MCF 10A (cell line): Measurements from ENCODE around the gene DPYD. TPM values are rescaled to one million over a fixed set of nuclear protein-coding genes. Genes with fewer than 3 reads are reported as not detected.

Experiments used
- BruUV-seq: library from RNA; stranded (reverse); fragments of 400-500 nt; replicated peaks from 2 replicates; lab custom pipeline; 2021; lab: Mats Ljungman, UMichigan
- CTCF ChIA-PET: fragments of 300-600 bp; sonication (Branson Sonifier 250); formaldehyde crosslinking; extraction: SDS; loops from one replicate; lab custom pipeline; 2021; ENCODE audit warnings: antibody characterized with exemption, inconsistent platforms; lab: Yijun Ruan, JAX
- POLR2A ChIA-PET: fragments of 300-600, 350-650 bp; sonication (Branson Sonifier 250); formaldehyde crosslinking; extraction: SDS; loops from one replicate; lab custom pipeline; 2020; ENCODE audit warnings: antibody characterized with exemption, inconsistent platforms; lab: Yijun Ruan, JAX
- DNase-seq: peaks from one replicate; pipeline ENCODE4 v3.0.0-alpha.2; 2018; ENCODE audit not compliant: unreplicated experiment
- H3K27ac Mint-ChIP-seq: one replicate; pipeline ENCODE4 v1.8.0; 2022; ENCODE audit warnings: mild to moderate bottlenecking, low read depth, mixed read lengths; ENCODE audit not compliant: unreplicated experiment
- H3K27me3 Mint-ChIP-seq: one replicate; pipeline ENCODE4 v1.8.0; 2022; ENCODE audit warnings: mixed read lengths; ENCODE audit not compliant: insufficient read depth, unreplicated experiment
- H3K36me3 Mint-ChIP-seq: one replicate; pipeline ENCODE4 v1.8.0; 2022; ENCODE audit warnings: mild to moderate bottlenecking, moderate library complexity, mixed read lengths; ENCODE audit not compliant: insufficient read depth, unreplicated experiment
- H3K4me1 Mint-ChIP-seq: one replicate; pipeline ENCODE4 v1.8.0; 2022; ENCODE audit warnings: mixed read lengths; ENCODE audit not compliant: insufficient read depth, unreplicated experiment
- H3K4me3 Mint-ChIP-seq: one replicate; pipeline ENCODE4 v1.8.0; 2022; ENCODE audit warnings: mild to moderate bottlenecking, moderate library complexity, mixed read lengths; ENCODE audit not compliant: unreplicated experiment
- H3K9me3 Mint-ChIP-seq: one replicate; pipeline ENCODE4 v1.8.0; 2022; ENCODE audit warnings: mixed read lengths; ENCODE audit not compliant: unreplicated experiment
- CTCF ChIP-seq: fragments of 200-600 bp; IDR thresholded peaks from one replicate; pipeline ENCODE4 v1.8.0; 2022; ENCODE audit warnings: antibody characterized with exemption, mild to moderate bottlenecking; ENCODE audit not compliant: unreplicated experiment
- intact Hi-C: fragments of 100-400 bp; cut with micrococcal nuclease; formaldehyde crosslinking; loops from 2 replicates; pipeline ENCODE4 v1.14.1; 2022
- total RNA-seq: library from RNA; stranded (reverse); gene quantifications from 2 replicates; pipeline ENCODE4 v1.2.3, GENCODE V29; 2022

The DPYD gene
- total RNA-seq, 1 experiment from 2014 or later: 48.2 TPM

- Mint-ChIP-seq H3K4me3 (no peak overlapping the region), H3K36me3 (peaks cover 28% of the 10 kb centered on the region), H3K27ac (no peak overlapping the region), H3K27me3 (no peaks in the 10 kb centered on the region), H3K4me1 (peaks cover 10% of the 10 kb centered on the region), H3K9me3 (no peaks in the 10 kb centered on the region)
- intact Hi-C loops: no loop called here
- no TSS peak for BruUV-seq
- ChIA-PET CTCF (no interaction called here), POLR2A (interaction anchor here (0.5 kb wide), 1 partner anchor 548 kb away, joined by 3 read pairs; the partner anchor contains the start of gene DPYD)
- TF ChIP-seq CTCF: no peak
- no peak for DNase-seq
Observed at GRCh38 chr1:97373000-97373399, 547.8 kb downstream of the DPYD start.

GRCh38 chr1:97372531-97372930, 548.3 kb downstream of the DPYD start:
- Mint-ChIP-seq H3K4me1 (peaks cover 6% of the 10 kb centered on the region), H3K27me3 (no peaks in the 10 kb centered on the region), H3K4me3 (no peak overlapping the region), H3K36me3 (peaks cover 28% of the 10 kb centered on the region), H3K9me3 (no peaks in the 10 kb centered on the region), H3K27ac (no peak overlapping the region)
- POLR2A ChIA-PET: no interaction called here
- no peak for DNase-seq
- intact Hi-C loops: no loop called here
- no TSS peak for BruUV-seq
- TF ChIP-seq CTCF: no peak
- CTCF ChIA-PET: no interaction called here

GRCh38 chr1:97368296-97368695, 552.5 kb downstream of the DPYD start:
- POLR2A ChIA-PET: interaction anchor here (1.6 kb wide), 1 partner anchor 27 kb away, joined by 3 read pairs; no protein-coding TSS in a partner anchor
- Mint-ChIP-seq H3K36me3 (peaks cover 20% of the 10 kb centered on the region), H3K27me3 (no peaks in the 10 kb centered on the region), H3K4me3 (no peak overlapping the region), H3K27ac (no peak overlapping the region), H3K4me1 (peaks cover 8% of the 10 kb centered on the region), H3K9me3 (no peaks in the 10 kb centered on the region)
- CTCF ChIA-PET: interaction anchor here (0.8 kb wide), 1 partner anchor 157 kb away, joined by 3 read pairs; no protein-coding TSS in a partner anchor
- DNase-seq: no peak
- no TSS peak for BruUV-seq
- intact Hi-C loops: no loop called here
- no peak for TF ChIP-seq CTCF

GRCh38 chr1:97366984-97367383, 553.9 kb downstream of the DPYD start:
- Mint-ChIP-seq H3K4me3 (no peak overlapping the region), H3K36me3 (peaks cover 16% of the 10 kb centered on the region), H3K4me1 (peaks cover 8% of the 10 kb centered on the region), H3K27me3 (no peaks in the 10 kb centered on the region), H3K9me3 (no peaks in the 10 kb centered on the region), H3K27ac (no peak overlapping the region)
- ChIA-PET CTCF (interaction anchor here (0.6 kb wide), 1 partner anchor 72 kb away, joined by 3 read pairs; no protein-coding TSS in a partner anchor), POLR2A (interaction anchor here (0.6 to 1.6 kb wide), 2 partner anchors 26 to 43 kb away, joined by 3 to 7 read pairs; no protein-coding TSS in a partner anchor)
- BruUV-seq: no TSS peak
- DNase-seq: no peak
- no peak for TF ChIP-seq CTCF
- intact Hi-C loops: no loop called here
